ENCODE data around the gene TNFAIP8L2. TPM values are rescaled to one million over a fixed set of nuclear protein-coding genes. Genes with fewer than 3 reads are reported as not detected.

The TNFAIP8L2 gene
- polyA plus RNA-seq, 1 donor from 2014 or later, result not detected

GRCh38 chr1:151134991-151135390, 21.5 kb upstream of the TNFAIP8L2 start (continued):
- TF ChIP-seq RAD21 (conservative IDR thresholded peaks at IDR 0.05) (no peak), EZH2 (IDR thresholded peaks at IDR 0.05; ENCODE audit: borderline replicate concordance, insufficient read depth, low read length, poor library complexity, severe bottlenecking) (no peak)

GRCh38 chr1:151135433-151136385, 20.7 kb upstream of the TNFAIP8L2 start:
- no peak overlapping the region for H3K9ac ChIP-seq (ENCODE audit: low read length)
- TF ChIP-seq EP300 (conservative IDR thresholded peaks at IDR 0.05; ENCODE audit: poor library complexity, severe bottlenecking) (no peak), REST (IDR thresholded peaks at IDR 0.05; ENCODE audit: borderline replicate concordance) (no peak), POLR2AphosphoS5 (IDR thresholded peaks at IDR 0.05) (no peak)
- no peaks in the 10 kb centered on the region for H3K79me2 ChIP-seq (replicated peaks; ENCODE audit: insufficient read depth, low read length)

GRCh38 chr1:151137789-151138188, 18.7 kb upstream of the TNFAIP8L2 start:
- Histone ChIP-seq H3K4me3 (ENCODE audit: low read length) (no peak overlapping the region), H3K9ac (ENCODE audit: low read length) (no peak overlapping the region), H3K9me3 (ENCODE audit: low read length) (no peaks in the 10 kb centered on the region), H3K4me2 (ENCODE audit: low read length) (no peak overlapping the region), H4K20me1 (ENCODE audit: insufficient read depth) (no peaks in the 10 kb centered on the region), H3F3A (ENCODE audit: insufficient read depth, low read length, poor library complexity, severe bottlenecking) (no peaks in the 10 kb centered on the region), H3K9me2 (ENCODE audit: insufficient read depth, low read length) (no peaks in the 10 kb centered on the region), H2AFZ (ENCODE audit: low read depth, low read length) (no peak overlapping the region), H3K79me2 (replicated peaks; ENCODE audit: insufficient read depth, low read length) (peaks cover 4% of the 10 kb centered on the region), H3K27ac (ENCODE audit: low read length) (no peak overlapping the region), H3K36me3 (ENCODE audit: insufficient read depth, low read length) (peaks cover 6% of the 10 kb centered on the region), H3K27me3 (ENCODE audit: insufficient read depth, low read depth, low read length) (no peaks in the 10 kb centered on the region)
- TF ChIP-seq MXI1 (conservative IDR thresholded peaks at IDR 0.05; ENCODE audit: poor library complexity, severe bottlenecking), result no peak
- no peak for TF ChIP-seq CTCF (IDR thresholded peaks at IDR 0.05; ENCODE audit: poor library complexity, severe bottlenecking)

More at GRCh38 chr1:151135433-151136385, 20.7 kb upstream of the TNFAIP8L2 start:
- H3K36me3 ChIP-seq (ENCODE audit: insufficient read depth, low read length), result peaks cover 6% of the 10 kb centered on the region
- H3K4me3 ChIP-seq (ENCODE audit: low read length), result no peak overlapping the region
- no peaks in the 10 kb centered on the region for H4K20me1 ChIP-seq (ENCODE audit: insufficient read depth)
- H3K9me3 ChIP-seq (ENCODE audit: low read length), result no peaks in the 10 kb centered on the region
- no peaks in the 10 kb centered on the region for H3K27me3 ChIP-seq (ENCODE audit: insufficient read depth, low read depth, low read length)
- no peak overlapping the region for H2AFZ ChIP-seq (ENCODE audit: low read depth, low read length)
- no peaks in the 10 kb centered on the region for H3K9me2 ChIP-seq (ENCODE audit: insufficient read depth, low read length)
- no peak overlapping the region for H3K27ac ChIP-seq (ENCODE audit: low read length)
- no peak overlapping the region for H3K4me2 ChIP-seq (ENCODE audit: low read length)
- no peaks in the 10 kb centered on the region for H3F3A ChIP-seq (ENCODE audit: insufficient read depth, low read length, poor library complexity, severe bottlenecking)

All from neural cell (in vitro differentiated cells).